Tibial artery (tissue), 4 donors: ENCODE measurements around the gene ANKRD17.

ENCODE experiments used
- DNase-seq, 2 donors: peaks; one replicate each; pipeline ENCODE4 v3.0.0-alpha.2; 2019
- H3K27ac ChIP-seq, 2 donors: fragments of 200-600 bp; sonication (generic) in 1 of 2; 1 replicate in 1 of 2; 2 replicates in 1 of 2; pipeline ENCODE4 v1.5.1; 2018 to 2019; ENCODE audit warnings: mild to moderate bottlenecking in 1 of 2
- H3K27me3 ChIP-seq, 2 donors: fragments of 200-600 bp; sonication (generic) in 1 of 2; one replicate each; pipeline versions ENCODE4 v1.5.1 to v1.6.0; 2016 to 2019
- H3K36me3 ChIP-seq, 3 donors: fragments of 200-600 bp; sonication (generic) in 2 of 3; one replicate each; pipeline ENCODE4 v1.5.1; 2016 to 2019; ENCODE audit warnings: mild to moderate bottlenecking in 2 of 3
- H3K4me1 ChIP-seq, 4 donors: fragments of 200-600 bp; sonication (generic) in 2 of 4; 1 replicate in 3 of 4; 2 replicates in 1 of 4; pipeline ENCODE4 v1.5.1; 2016 to 2019
- H3K4me3 ChIP-seq, 2 donors: fragments of 200-600 bp; sonication (generic) in 1 of 2; 1 replicate in 1 of 2; 2 replicates in 1 of 2; pipeline ENCODE4 v1.5.1; 2018 to 2019; ENCODE audit warnings: mild to moderate bottlenecking in 2 of 2
- H3K9me3 ChIP-seq, 3 donors: fragments of 200-600 bp; sonication (generic) in 1 of 3; one replicate each; pipeline ENCODE4 v1.5.1; 2016 to 2019
- intact Hi-C: fragments of 100-400 bp; cut with DNase I; formaldehyde crosslinking; loops from one replicate; pipeline ENCODE4 v1.15.0; 2023; ENCODE audit warnings: low total_unique reads
- TF ChIP-seq, protein P1 (sequence below), 2 experiments: fragments of 200-600 bp in 1 of 2; fragments of 450-650 bp in 1 of 2; IDR thresholded peaks; one replicate each; pipeline ENCODE4 v1.5.1; 2017 to 2019; ENCODE audit warnings: antibody characterized with exemption in 2 of 2, mild to moderate bottlenecking in 1 of 2, moderate library complexity in 1 of 2

The ANKRD17 gene

DNA sequence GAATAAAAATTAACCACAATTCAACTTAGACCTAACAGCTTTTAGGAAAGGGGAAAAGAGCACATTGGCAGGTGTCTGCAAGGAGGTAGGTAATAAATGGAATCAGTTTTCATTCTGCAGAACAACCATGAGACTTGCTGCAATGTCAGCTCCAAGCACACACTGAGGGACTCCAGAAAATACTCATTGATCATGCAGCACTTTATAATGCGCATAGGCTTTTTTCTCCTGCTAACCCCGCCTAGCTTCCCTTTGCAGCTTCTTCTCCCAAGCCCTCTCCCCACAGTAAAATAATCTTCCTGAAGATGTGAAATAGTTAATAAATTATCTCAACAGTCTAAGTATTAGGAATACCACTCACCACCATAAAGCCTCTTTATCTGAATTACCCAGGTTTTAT lies 36.9 kb downstream of the ANKRD17 start:
- no peaks in the 10 kb centered on the region for H3K36me3 ChIP-seq
- no peak overlapping the region for H3K4me3 ChIP-seq
- no peaks in the 10 kb centered on the region for H3K27me3 ChIP-seq
- no peak for DNase-seq
- TF ChIP-seq, protein P1, sequence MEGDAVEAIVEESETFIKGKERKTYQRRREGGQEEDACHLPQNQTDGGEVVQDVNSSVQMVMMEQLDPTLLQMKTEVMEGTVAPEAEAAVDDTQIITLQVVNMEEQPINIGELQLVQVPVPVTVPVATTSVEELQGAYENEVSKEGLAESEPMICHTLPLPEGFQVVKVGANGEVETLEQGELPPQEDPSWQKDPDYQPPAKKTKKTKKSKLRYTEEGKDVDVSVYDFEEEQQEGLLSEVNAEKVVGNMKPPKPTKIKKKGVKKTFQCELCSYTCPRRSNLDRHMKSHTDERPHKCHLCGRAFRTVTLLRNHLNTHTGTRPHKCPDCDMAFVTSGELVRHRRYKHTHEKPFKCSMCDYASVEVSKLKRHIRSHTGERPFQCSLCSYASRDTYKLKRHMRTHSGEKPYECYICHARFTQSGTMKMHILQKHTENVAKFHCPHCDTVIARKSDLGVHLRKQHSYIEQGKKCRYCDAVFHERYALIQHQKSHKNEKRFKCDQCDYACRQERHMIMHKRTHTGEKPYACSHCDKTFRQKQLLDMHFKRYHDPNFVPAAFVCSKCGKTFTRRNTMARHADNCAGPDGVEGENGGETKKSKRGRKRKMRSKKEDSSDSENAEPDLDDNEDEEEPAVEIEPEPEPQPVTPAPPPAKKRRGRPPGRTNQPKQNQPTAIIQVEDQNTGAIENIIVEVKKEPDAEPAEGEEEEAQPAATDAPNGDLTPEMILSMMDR (IDR thresholded peaks at IDR 0.05), result no peak
- H3K9me3 ChIP-seq, result no peaks in the 10 kb centered on the region
- peaks cover 0 to 48% (median 12%) of the 10 kb centered on the region in 4 donors for H3K4me1 ChIP-seq
- intact Hi-C loops, result no loop called here
- peak overlapping the region in 1 of 2 donors; percentile 80 for H3K27ac ChIP-seq

DNA sequence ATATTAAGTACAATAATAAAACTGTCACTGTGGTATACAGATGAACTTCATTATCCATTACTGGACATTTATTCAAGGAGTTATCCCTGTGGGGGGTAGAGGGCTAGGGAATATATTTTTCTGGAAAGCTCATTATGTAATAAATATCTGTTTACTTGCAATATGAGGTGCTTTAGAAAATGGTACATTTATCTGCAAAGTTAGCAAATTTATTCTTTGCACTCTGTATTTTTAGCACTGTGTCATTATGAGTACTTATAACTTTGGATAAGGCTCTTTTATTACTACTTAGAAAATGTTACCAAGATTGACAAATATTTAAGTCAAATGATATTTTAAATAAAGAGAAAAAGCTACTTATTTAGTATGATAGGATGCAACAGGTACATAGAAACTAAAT lies 37.8 kb downstream of the ANKRD17 start:
- Histone ChIP-seq H3K4me3 (no peak overlapping the region), H3K36me3 (no peaks in the 10 kb centered on the region), H3K27me3 (no peaks in the 10 kb centered on the region), H3K9me3 (no peaks in the 10 kb centered on the region), H3K27ac (no peak overlapping the region), H3K4me1 (peaks cover 0 to 48% (median 12%) of the 10 kb centered on the region in 4 donors)
- TF ChIP-seq, protein P1 (IDR thresholded peaks at IDR 0.05), result no peak
- intact Hi-C loops, result no loop called here
- no peak for DNase-seq

DNA sequence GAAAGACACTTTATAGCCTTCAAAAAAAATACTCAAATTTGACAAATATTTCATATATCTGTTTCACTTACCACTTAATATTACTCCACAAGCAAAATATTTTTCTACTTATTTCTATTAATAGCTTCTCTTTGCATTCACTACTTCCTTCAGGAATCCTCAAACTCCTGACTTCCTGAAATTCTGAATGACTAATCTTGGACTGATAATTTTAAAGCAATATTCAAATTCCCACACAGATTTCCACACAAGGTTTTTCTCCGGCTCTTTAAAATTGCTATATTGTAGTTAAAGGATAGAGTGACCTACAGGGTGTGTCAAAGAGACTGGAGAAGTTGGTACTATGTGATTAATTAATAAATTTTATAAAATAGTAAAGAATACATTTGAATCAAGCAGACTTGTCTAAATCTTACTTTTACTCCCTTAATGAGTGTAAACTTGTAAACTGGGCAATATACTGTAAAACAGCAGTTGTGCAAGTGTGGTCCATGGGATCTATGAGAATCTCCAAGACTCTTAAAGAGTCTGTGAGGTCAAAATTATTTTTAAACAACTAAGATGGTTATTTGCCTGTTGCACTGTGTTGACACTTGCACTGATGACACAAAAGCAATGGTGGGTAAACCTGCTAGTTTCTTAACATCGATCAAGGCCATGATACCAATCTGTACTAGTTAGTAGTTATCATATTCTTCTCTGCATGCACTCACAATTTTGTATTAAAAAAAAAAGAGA lies 44.5 kb downstream of the ANKRD17 start:
- Histone ChIP-seq H3K27me3 (no peaks in the 10 kb centered on the region), H3K4me3 (no peak overlapping the region), H3K36me3 (no peaks in the 10 kb centered on the region), H3K9me3 (no peaks in the 10 kb centered on the region), H3K4me1 (peaks cover 0 to 47% (median 13%) of the 10 kb centered on the region in 4 donors), H3K27ac (no peak overlapping the region)
- TF ChIP-seq, protein P1 (IDR thresholded peaks at IDR 0.05), result no peak
- intact Hi-C loops, result no loop called here
- DNase-seq, result no peak

DNA sequence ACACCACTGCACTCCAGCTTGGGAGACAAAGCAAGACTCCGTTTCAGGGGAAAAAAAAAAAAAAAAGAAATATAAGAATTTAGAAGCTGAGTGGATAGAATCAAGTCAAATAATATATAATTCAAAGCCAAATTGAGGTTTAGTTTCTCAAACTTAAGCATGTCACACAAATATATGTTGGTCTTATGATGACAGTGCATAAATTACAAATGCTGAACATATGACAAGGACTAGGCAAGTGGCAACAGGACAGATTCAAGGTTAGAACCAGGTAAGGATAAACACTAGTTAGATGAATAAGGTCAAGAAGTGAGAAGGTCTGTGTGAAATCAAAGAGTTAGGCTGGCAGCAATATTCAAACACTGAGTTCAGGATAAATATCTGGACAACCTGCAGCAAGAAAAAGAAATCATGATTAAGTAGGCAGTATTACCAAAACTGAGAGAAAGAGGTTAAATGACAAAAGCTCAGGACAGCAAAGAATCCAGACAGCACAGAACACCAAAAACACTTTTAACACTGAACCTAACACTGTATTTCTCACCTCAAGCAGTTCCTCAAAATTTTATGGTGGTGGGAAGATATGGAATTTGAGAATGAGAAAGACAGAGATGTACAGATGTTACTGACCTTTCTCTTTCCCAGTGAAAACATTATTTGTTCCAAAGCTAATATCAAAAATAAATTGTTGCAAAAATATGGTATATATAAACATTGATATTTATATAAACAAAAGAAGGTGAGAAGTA lies 45.4 kb downstream of the ANKRD17 start:
- Histone ChIP-seq H3K36me3 (no peaks in the 10 kb centered on the region), H3K27me3 (no peaks in the 10 kb centered on the region), H3K27ac (peak overlapping the region in 1 of 2 donors; percentile 3), H3K4me3 (no peak overlapping the region), H3K9me3 (no peaks in the 10 kb centered on the region), H3K4me1 (peaks cover 0 to 53% (median 19%) of the 10 kb centered on the region in 4 donors)
- DNase-seq, result no peak
- intact Hi-C loops, result no loop called here
- TF ChIP-seq, protein P1 (IDR thresholded peaks at IDR 0.05), result no peak

DNA sequence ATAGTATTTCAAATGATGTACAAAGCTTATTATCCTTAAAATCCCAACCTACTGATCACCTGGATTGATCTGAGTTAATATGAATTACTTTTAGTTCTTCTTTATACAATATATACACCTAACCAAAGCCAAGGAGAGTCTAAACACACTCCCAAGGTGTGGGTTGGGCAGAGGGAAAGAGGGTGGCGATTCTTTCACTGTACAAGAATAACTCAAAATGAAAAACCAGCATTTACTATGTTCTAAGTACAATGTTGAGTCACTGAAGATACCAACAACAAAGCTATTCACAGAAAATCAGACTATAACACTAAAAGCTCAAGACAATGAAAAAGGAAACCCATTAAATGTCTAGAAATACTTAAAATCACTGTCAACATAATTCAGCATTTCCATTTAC lies 46.6 kb downstream of the ANKRD17 start:
- DNase-seq, result no peak
- Histone ChIP-seq H3K27me3 (no peaks in the 10 kb centered on the region), H3K4me3 (no peak overlapping the region), H3K36me3 (no peaks in the 10 kb centered on the region), H3K4me1 (peaks cover 0 to 62% (median 19%) of the 10 kb centered on the region in 4 donors), H3K9me3 (no peaks in the 10 kb centered on the region), H3K27ac (no peak overlapping the region)
- TF ChIP-seq, protein P1 (IDR thresholded peaks at IDR 0.05), result no peak
- intact Hi-C loops, result no loop called here
